Ascending aorta (tissue), 2 donors: ENCODE measurements around the gene WWC1. TPM values are rescaled to one million over a fixed set of nuclear protein-coding genes. Genes with fewer than 3 reads are reported as not detected.

Experiments used
- DNase-seq, 2 donors: peaks; one replicate each; pipeline ENCODE4 v3.0.0-alpha.2; 2019; ENCODE audit warnings: low spot score in 2 of 2
- H3K27ac ChIP-seq, 2 donors: fragments of 200-600 bp; sonication (generic); one replicate each; pipeline ENCODE4 v1.5.1; 2016 to 2017; ENCODE audit warnings: mild to moderate bottlenecking in 1 of 2
- H3K27me3 ChIP-seq: fragments of 200-600 bp; sonication (generic); one replicate; pipeline ENCODE4 v1.5.1; 2017
- H3K36me3 ChIP-seq, 2 donors: fragments of 200-600 bp; sonication (generic); one replicate each; pipeline ENCODE4 v1.5.1; 2016
- H3K4me1 ChIP-seq, 2 donors: fragments of 200-600 bp; sonication (generic); one replicate each; pipeline ENCODE4 v1.5.1; 2016 to 2017; ENCODE audit warnings: mild to moderate bottlenecking in 1 of 2
- H3K4me3 ChIP-seq, 2 donors: fragments of 200-600 bp; sonication (generic); one replicate each; pipeline ENCODE4 v1.5.1; 2016 to 2017; ENCODE audit warnings: mild to moderate bottlenecking in 1 of 2
- H3K9me3 ChIP-seq, 2 donors: fragments of 200-600 bp; sonication (generic); one replicate each; pipeline ENCODE4 v1.5.1; 2016
- intact Hi-C: fragments of 100-400 bp; cut with DNase I; formaldehyde crosslinking; loops from one replicate; pipeline ENCODE4 v1.15.1; 2023
- total RNA-seq: library from RNA; depleted of rRNA; stranded (reverse); fragments of >200 nt; gene quantifications from one replicate; pipeline ENCODE4 v1.1.0, GENCODE V29; 2016
- TF ChIP-seq, protein P1 (sequence below), 3 experiments: fragments of 200-600 bp in 2 of 3; fragments of 450-650 bp in 1 of 3; sonication (generic) in 2 of 3; IDR thresholded peaks; one replicate each; pipeline ENCODE4 v1.5.1; 2016 to 2019; ENCODE audit warnings: antibody characterized with exemption in 3 of 3, mild to moderate bottlenecking in 1 of 3, moderate library complexity in 1 of 3

Gene WWC1
- total RNA-seq, 1 donor from 2014 or later = not detected

- no peak for DNase-seq
- Histone ChIP-seq H3K4me1 (no peaks in the 10 kb centered on the region), H3K27ac (no peak overlapping the region), H3K27me3 (no peaks in the 10 kb centered on the region), H3K9me3 (no peaks in the 10 kb centered on the region), H3K4me3 (no peak overlapping the region), H3K36me3 (no peaks in the 10 kb centered on the region)
- TF ChIP-seq, protein P1, sequence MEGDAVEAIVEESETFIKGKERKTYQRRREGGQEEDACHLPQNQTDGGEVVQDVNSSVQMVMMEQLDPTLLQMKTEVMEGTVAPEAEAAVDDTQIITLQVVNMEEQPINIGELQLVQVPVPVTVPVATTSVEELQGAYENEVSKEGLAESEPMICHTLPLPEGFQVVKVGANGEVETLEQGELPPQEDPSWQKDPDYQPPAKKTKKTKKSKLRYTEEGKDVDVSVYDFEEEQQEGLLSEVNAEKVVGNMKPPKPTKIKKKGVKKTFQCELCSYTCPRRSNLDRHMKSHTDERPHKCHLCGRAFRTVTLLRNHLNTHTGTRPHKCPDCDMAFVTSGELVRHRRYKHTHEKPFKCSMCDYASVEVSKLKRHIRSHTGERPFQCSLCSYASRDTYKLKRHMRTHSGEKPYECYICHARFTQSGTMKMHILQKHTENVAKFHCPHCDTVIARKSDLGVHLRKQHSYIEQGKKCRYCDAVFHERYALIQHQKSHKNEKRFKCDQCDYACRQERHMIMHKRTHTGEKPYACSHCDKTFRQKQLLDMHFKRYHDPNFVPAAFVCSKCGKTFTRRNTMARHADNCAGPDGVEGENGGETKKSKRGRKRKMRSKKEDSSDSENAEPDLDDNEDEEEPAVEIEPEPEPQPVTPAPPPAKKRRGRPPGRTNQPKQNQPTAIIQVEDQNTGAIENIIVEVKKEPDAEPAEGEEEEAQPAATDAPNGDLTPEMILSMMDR (IDR thresholded peaks at IDR 0.05) = no peak
- intact Hi-C loops = no loop called here
Observed at GRCh38 chr5:168463081-168463480, 171.6 kb downstream of the WWC1 start.

GRCh38 chr5:168464214-168464613, 172.8 kb downstream of the WWC1 start:
- Histone ChIP-seq H3K4me3 (no peak overlapping the region), H3K36me3 (no peaks in the 10 kb centered on the region), H3K4me1 (no peaks in the 10 kb centered on the region), H3K9me3 (no peaks in the 10 kb centered on the region), H3K27ac (no peak overlapping the region), H3K27me3 (no peaks in the 10 kb centered on the region)
- TF ChIP-seq, protein P1 (IDR thresholded peaks at IDR 0.05) = no peak
- intact Hi-C loops = no loop called here
- no peak for DNase-seq

GRCh38 chr5:168464641-168465040, 173.2 kb downstream of the WWC1 start:
- Histone ChIP-seq H3K27ac (no peak overlapping the region), H3K27me3 (no peaks in the 10 kb centered on the region), H3K4me1 (no peaks in the 10 kb centered on the region), H3K4me3 (no peak overlapping the region), H3K9me3 (no peaks in the 10 kb centered on the region), H3K36me3 (no peaks in the 10 kb centered on the region)
- DNase-seq = no peak
- TF ChIP-seq, protein P1 (IDR thresholded peaks at IDR 0.05) = no peak
- intact Hi-C loops = no loop called here

DNA sequence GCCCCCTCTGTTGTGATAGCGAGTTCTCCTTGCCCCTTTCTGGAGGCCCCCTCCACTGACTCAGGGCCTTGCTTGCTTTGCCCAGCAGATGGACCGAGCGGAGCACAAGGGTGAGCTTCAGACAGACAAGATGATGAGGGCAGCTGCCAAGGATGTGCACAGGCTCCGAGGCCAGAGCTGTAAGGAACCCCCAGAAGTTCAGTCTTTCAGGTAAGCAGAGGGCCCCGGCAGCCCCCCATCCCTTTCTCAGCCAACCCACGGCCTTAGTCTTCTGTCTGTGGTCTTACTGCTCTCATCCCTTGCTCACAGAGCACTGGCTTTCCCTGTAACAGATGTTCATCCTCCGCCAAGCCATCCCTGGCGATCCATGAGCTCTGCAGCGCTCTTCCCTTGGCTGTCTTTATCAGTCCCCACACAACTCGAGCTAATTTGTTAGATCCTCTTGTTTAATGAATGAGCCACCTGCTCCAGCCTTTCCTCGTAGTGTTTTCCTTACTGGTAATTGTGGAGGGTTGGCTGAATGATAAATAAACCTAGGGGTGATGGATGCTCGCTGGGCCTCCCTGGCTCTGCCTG, 176.4 kb downstream of the WWC1 start:
- H3K36me3 ChIP-seq = no peaks in the 10 kb centered on the region
- H3K27ac ChIP-seq = no peak overlapping the region
- no peaks in the 10 kb centered on the region for H3K4me1 ChIP-seq
- intact Hi-C loops = no loop called here
- DNase-seq = no peak
- H3K27me3 ChIP-seq = no peaks in the 10 kb centered on the region
- TF ChIP-seq, protein P1 (IDR thresholded peaks at IDR 0.05) = no peak
- no peaks in the 10 kb centered on the region for H3K9me3 ChIP-seq
- H3K4me3 ChIP-seq = no peak overlapping the region

DNA sequence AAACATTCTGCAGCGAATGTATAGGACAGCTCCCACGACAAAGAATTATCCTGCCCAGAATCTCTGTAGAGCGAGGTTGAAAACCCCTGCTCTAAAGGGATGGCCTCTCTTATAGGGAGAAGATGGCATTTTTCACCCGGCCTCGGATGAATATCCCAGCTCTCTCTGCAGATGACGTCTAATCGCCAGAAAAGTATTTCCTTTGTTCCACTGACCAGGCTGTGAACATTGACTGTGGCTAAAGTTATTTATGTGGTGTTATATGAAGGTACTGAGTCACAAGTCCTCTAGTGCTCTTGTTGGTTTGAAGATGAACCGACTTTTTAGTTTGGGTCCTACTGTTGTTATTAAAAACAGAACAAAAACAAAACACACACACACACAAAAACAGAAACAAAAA, 177.4 kb downstream of the WWC1 start:
- Histone ChIP-seq H3K36me3 (no peaks in the 10 kb centered on the region), H3K4me3 (no peak overlapping the region)
- intact Hi-C loops = no loop called here

More for the DNA sequence above, 177.4 kb downstream of the WWC1 start:
- no peak for DNase-seq
- Histone ChIP-seq H3K4me1 (no peaks in the 10 kb centered on the region), H3K27ac (no peak overlapping the region), H3K9me3 (no peaks in the 10 kb centered on the region), H3K27me3 (no peaks in the 10 kb centered on the region)
- TF ChIP-seq, protein P1 (IDR thresholded peaks at IDR 0.05) = no peak
